22Rv1 (cell line): Measurements from ENCODE around the gene CFAP298.

Experiments
- CTCF ChIP-seq: fragments of 450-650 bp; IDR thresholded peaks from 2 replicates; pipeline ENCODE4 v1.5.1; 2017; ENCODE audit warnings: mild to moderate bottlenecking
- ZFX ChIP-seq: fragments of 450-650 bp; IDR thresholded peaks from 2 replicates; pipeline ENCODE4 v1.6.1; 2017; ENCODE audit warnings: antibody characterized with exemption, borderline replicate concordance

DNA sequence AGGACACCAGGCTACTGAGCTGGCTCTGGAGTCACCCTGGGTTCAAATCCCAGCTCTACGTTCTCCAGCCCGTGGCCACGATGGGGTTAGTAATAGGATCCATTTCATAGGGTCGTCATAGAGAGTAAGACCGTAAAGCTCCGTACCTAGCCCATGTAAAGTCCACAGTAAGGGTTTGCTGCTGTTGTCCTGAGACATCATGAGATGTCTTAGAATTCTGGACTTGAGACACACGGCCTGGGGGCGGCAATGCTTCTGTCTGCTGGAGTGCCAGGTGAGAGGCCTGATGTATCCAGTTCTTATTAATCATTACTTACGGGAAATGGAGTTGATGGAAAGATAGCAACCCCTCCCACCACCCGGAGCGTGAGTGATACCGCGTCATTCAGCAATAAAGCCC, 30.4 kb downstream of the CFAP298 start:
- TF ChIP-seq CTCF, result no peak
- no peak for TF ChIP-seq ZFX
